A549 treated with Hydrocortisone at 1 μM for 4 hours (cell line): Measurements from ENCODE around the gene MS4A18. TPM values are rescaled to one million over a fixed set of nuclear protein-coding genes. Genes with fewer than 3 reads are reported as not detected.

ENCODE experiments used
- total RNA-seq: library from RNA; stranded (reverse); fragments of 200-300 nt; extraction: Qiagen RNA extraction; gene quantifications from 5 replicates; pipeline ENCODE4 v1.2.3, GENCODE V29; 2022

MS4A18 gene
- not detected in 5 replicates for total RNA-seq

DNA sequence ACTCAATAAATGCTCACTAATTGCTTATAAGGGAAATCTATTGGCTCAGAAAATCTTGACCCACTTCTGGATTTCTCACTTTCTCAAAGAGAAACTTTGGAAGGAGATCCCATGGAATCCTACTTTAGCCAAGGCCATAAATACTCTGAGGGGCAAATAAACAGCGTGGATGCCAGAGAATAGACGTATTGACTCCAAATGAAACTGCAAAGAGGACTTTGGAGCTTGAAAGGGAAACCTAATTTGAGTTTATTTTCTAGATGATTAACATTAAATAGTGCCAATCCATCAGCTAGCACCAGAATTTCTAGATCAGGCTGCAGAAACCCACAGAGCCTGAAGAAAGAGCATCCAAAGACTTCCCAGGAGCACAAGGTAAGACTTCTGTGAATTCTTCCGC lies at the start of gene MS4A18:
TSS of gene MS4A18 (plus strand) at position 301 of the 400 bp plus-strand sequence.

DNA sequence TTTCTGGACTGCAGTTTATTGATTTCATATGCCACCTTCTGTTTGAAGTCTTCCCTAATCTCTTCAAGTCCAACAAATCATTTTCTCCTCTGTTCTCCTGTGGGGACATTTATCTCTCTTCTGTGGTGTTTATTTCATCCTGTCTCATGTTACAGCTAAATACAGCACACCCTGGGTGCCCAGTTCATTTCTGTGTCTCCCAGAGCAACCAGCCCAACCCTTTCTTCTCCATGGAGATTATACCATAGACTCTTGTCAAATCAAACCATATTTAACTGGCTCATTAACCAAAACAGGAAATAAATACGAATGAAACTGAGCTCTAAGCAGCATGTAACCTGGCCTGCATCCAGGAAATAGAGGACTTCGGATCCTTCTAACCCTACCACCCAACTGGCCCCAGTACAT lies 25.2 kb upstream of the MS4A18 start, which contains the start of gene MS4A8:
TSS of gene MS4A8 (plus strand) at position 329 of the 408 bp plus-strand sequence. CDS start 1,249 bp downstream, outside the sequence.

DNA sequence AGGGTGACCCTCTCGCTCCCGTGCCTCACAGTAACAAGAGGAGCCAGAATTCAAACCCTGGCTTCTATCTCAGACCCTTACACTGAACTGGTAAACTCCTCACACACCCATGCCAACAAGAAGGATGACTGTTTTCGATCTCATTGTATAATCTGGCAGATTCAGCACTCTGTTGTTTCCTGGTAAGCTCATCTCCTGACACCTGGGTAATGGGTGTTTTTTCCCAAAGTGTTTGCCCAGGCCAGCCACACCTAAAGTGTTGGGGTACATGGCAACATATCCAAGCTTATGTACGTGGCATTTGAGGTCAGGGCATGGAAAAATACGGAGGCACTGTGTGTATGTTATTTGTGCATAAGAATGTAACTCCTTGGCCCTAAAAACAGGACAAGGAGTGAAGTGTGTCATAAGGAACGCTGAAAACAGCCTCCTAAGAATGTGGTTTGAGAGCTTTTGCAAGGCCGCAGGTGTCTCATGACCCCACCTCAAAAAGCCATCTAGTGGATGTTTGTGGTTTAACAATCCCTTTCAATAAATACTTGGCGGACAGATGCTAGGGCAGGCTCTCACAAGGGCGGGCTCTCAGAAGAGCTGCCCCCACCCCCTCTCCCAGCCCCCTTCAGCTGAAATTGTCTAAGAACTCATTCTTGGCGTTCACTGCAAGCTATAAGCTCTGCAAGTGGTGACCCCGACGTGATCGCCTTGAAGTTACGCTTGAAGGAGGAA lies 31.9 kb downstream of the MS4A18 start, which contains the start of gene MS4A15:
TSS of gene MS4A15 (plus strand) at position 561 of the 726 bp plus-strand sequence. CDS start 6,867 bp downstream, outside the sequence.

DNA sequence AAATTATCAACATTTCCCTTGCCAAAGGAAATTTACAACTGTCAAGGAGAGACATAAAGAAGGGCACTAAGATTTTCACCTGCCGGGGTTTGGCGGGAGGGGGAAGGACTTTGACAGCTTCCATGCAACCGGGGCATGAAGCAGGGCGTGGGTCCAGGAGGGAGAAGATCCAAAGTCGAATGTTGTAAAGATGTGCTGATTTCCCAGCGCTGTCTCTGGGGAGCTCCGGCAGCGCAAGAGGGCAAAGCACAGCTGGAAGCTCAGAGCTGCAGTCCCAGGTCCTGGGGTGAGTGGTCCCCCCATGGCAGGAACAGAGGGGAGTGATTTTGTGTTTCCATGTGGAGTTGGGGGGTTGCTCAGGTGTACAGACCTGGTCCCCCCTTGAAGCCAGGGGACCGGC lies 60.6 kb downstream of the MS4A18 start, which contains the start of gene MS4A10:
TSS of gene MS4A10 (plus strand) at position 198 of the 400 bp plus-strand sequence. CDS start 5,003 bp downstream, outside the sequence.

Other genes starting within 250 kb of the MS4A18 start
- gene MS4A12, start 231.9 kb upstream of the MS4A18 start, total RNA-seq, result not detected in 5 replicates
- not detected in 5 replicates for gene MS4A13, start 209.3 kb upstream of the MS4A18 start, total RNA-seq
- not detected in 5 replicates for gene MS4A8, start 25.1 kb upstream of the MS4A18 start, total RNA-seq
- gene MS4A15, start 32.1 kb downstream of the MS4A18 start, total RNA-seq, result 0.07 TPM in 1 of 5 replicates, not detected in the others
- not detected in 5 replicates for gene MS4A10, start 60.6 kb downstream of the MS4A18 start, total RNA-seq
- gene CCDC86, start 117.4 kb downstream of the MS4A18 start, total RNA-seq, result 89.0 to 107 TPM (median 95.4 TPM) in 5 replicates
- 0.03 to 0.12 TPM (median 0.05 TPM) in 4 of 5 replicates, not detected in the other for gene PTGDR2, start 131.2 kb downstream of the MS4A18 start, total RNA-seq
- 0.14 to 0.46 TPM (median 0.28 TPM) in 5 replicates for gene ZP1, start 142.8 kb downstream of the MS4A18 start, total RNA-seq
- gene PRPF19, start 181.9 kb downstream of the MS4A18 start, total RNA-seq, result 168 to 186 TPM (median 176 TPM) in 5 replicates
- gene TMEM109, start 189.4 kb downstream of the MS4A18 start, total RNA-seq, result 107 to 134 TPM (median 124 TPM) in 5 replicates
- 92.5 to 131 TPM (median 123 TPM) in 5 replicates for gene TMEM132A, start 199.7 kb downstream of the MS4A18 start, total RNA-seq
- not detected in 5 replicates for gene SLC15A3, start 227.5 kb downstream of the MS4A18 start, total RNA-seq
- 0.08 to 0.22 TPM (median 0.21 TPM) in 5 replicates for gene CD6, start 247.0 kb downstream of the MS4A18 start, total RNA-seq